NCI-H82 treated with DMSO at 0.1 percent for 48 hours (cell line): ENCODE results near the gene LPCAT3.

Source experiments
- DNase-seq: peaks from one replicate; lab custom pipeline; 2025; ENCODE audit not compliant: unreplicated experiment; lab: John Stamatoyannopoulos, UW

LPCAT3 gene

DNA sequence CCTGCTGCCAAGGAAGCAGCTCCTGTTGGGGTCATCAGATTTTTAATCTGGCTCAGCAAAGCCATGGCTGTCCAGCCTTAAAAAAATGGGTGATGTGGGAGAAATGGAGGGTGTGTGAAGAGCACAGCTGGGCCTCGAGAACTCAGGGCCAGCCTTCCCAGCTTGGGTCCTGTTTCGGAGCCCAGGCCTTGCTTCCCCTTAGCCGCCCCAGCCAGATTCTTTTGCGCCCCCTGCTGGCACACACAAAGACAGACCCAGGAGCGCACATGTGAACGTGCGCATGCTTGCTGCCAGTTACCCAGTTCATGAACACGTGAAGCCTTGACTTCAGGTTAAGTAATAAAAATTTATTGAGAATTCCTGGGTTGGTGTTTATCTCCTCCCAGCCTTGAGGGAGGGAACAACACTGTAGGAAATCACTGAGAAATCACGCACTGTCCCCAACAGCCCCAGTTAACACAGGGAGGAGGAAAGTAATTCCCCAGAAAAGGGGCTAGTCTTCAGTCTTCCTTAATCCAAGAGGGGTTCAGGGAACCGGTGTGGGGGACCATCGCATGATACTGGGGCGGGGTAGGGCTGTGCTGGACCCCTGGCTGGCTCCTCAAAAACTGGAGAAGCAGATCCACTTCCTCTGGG lies 53.1 kb downstream of the LPCAT3 start:
- peak; percentile 52 for DNase-seq

DNA sequence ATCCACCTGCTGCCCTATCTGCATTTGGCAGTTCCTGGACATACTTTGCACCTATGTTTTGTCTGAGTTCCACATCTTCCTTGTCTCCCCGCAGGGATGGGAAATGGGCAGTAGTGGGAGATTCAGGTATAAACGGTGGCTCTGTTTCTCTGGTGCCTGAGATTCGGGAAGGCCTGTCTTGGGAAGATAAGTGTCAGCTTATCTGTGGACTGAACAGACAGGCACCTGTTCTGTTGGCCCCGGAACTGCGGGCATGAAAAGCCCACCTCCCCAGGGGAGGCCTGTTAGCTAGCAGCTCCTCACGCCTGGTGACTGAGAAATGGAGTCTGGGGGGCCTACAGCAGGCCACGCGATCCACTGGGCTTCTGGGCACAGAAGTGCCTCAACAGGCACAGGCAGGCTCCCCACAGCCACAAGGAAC lies 53.7 kb downstream of the LPCAT3 start:
- no peak for DNase-seq

DNA sequence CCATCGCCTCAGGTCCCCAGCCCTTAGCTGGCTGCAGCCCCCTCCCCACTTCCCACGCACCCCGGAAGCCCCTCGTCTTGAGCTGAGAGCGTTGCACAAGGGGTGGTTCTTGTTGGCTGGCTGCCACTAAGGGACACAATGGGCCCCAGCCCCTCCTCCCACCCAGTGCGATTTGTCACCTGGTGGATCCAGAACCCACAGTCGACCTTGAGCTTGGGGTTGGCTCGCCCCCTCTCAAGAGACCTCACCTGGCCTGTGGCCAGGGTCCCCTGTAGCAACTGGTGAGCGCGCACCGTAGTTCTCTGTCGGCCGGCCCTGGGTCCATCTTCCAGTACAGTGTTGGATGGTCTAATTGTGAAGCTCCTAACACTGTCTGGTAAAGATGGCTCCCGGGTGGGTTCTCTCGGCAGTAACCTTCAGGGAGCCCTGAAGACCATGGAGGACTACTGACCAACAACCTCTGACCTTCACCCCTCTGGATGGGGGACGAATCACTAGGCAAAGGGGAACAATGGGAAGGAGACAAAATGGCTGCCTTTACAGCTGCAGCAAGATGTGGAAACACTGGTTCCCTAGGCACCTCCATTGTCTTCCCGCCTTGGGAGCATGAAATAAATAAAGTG lies 54.4 kb downstream of the LPCAT3 start:
- no peak for DNase-seq

DNA sequence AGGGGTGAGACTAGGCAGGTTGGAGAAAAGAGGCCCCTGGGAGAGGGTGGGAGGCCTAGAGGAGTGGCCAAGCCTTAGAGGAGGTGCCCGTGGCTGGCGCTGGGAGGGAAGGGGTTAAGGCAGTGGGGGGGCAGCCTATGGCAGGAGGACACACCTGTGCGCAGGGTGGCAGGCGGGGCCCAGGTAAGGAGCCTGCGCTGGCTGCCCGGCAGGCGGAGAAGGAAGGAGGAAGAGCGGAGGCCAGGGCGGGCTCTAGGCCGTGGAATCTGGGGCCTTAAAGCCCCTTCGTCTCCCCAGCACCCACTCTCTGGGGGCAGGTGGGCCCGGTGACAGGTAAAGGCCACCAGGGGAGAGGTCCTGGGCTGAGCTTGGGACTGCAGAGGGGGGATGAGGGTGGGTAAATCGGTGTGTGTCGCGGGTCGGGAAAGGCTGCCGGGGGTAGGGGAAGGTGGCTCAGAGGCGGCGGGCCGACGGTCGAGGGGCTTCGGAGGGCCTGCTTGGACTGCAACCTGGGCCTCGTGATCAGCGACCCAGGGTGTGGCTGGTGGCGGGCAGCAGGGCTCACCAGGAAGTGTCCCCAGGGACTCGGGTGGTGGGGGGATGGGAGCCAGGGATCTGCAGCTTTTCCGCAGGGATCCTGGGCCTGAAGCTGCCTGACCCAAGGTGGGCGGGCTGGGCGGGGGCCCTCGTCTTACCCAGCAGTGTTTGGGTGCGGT lies 55.1 kb downstream of the LPCAT3 start:
- no peak for DNase-seq

DNA sequence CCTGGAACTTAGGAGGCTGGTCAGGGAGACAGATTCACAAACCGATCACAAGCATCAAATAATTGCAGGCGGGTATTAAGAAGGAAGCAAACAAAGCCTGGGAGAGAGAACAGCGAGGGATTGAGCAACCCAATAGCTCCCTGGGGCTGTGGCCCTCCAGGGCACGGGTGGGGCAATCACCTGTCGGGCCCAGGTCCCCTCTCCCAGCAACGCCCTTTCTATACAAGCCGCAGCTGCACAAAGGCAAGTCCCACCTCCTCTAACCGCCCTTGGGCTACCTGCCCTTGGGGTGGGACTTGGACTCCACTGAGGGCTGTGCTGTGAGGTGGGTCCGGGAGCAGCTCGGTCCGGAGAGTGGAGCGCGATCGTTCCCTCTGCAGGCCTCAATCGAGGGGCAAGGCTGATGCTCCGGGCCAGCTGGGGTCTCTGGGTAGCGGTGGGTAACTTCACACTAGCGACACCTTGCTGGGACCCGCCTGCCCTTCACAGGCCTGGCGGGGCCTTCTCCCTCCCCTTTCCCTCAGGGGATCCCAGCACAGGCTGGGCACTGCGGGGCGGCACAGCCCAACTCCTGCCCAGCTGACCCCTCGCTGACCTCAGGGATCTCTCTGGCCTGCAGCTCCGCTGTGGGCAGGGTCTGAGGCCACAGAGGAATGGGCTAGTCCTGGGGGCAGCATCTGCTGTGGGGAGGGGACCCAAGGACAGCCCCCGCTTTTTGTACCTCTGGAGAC lies 55.8 kb downstream of the LPCAT3 start:
- DNase-seq: no peak

DNA sequence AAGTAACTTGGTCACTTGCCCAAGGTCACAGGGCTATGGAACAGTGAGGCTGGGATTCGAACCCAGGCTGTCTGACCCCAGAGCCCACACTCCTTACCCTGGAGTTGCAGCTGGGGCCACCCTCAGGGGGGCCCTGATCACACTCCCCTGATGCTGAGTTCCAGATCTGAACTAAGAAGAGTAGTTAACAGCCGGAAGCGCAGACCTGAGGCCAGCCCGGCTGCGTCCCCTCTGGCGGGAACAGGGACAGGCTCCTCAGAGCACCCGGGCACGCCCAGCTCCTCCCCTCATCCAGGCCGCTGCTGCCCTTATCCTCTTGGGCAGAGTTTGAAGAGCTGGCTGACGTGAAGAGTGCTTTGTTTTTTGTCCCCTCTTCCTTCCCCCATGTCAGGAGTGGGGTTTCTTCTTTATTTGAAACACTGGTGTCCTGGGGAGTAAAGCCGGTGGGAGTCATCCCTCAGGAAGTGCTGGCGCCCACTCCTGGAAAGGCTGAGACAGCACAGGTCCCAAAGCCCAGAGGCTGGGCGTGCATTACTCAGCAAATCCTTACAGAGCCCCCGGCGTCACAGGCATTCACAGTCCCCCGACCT lies 56.5 kb downstream of the LPCAT3 start:
- DNase-seq: peak; percentile 45

DNA sequence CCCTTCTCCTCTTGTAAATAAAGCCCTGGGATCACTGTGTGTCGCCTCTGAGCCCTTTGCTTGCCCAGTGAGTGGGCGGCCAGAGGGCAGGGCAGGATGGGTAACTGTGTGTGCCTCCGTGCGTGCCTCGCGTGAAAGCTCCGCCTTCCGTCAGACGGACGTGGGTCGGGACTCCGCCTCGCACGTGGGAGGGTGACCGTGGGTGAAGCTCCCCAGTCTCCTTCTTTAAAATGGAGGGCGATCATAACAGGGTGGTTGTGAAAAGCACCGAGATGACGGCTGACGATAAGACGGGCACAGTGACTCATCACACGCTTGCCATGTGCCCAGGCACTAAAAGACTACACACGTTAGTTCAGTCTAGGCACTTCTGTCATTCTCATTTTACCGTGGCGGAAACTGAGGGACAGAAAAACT lies 57.0 kb downstream of the LPCAT3 start:
- DNase-seq: no peak

DNA sequence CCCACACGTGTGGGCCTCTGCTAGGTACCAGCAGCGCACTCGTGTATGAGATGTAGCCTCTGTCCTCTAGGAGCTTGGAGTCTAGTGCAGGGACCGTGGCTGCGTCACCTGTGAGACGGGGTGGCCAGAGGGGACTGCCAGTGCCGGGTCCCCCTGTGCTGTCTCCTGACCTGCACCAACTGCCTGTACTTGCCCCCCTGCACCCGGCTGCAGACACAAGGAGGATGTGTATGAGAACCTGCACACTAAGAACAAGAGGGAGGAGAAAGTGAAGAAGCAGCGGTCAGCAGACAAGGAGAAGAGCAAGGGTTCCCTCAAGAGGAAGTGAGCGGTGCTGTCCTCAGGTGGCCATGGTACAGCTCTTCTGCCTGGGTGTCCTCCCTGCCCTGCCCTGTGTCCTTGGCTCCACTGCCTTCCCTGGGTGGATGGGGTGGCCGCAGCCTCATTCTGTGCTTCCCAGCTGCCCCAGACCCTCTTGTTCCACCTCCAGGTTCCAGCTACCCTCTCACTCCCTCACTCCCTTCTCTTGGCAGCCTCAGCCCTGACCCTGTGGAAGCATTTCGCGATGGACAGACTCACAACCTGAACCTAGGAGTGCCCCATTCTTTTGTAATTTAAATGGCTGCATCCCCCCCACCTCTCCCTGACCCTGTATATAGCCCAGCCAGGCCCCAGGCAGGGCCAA lies 57.5 kb downstream of the LPCAT3 start:
- no peak for DNase-seq

DNA sequence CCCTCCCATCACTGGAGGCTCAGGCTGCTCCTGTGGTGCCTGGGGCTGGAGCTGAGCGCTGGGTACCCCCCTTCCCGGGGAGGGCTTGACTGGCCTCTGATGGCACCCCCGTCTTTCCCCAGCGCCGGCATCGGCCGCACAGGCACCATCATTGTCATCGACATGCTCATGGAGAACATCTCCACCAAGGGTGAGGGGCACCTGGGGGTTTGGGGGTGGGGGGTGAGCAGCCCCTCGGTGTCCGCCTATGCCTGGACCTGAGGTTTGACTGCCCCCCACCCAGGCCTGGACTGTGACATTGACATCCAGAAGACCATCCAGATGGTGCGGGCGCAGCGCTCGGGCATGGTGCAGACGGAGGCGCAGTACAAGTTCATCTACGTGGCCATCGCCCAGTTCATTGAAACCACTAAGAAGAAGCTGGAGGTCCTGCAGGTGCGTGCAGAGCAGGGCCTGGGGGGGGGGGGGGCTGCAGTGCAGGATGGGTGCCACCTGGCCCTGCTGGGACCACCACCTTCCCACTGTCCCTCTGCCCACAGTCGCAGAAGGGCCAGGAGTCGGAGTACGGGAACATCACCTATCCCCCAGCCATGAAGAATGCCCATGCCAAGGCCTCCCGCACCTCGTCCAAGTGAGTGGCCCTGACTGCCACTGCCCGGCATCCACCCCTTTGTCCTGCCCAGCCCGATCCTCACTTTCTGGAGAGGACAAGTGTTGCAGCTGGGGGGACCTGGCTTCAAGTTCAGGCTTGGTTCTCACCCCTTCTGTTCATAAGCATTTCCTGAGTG lies 58.3 kb downstream of the LPCAT3 start:
- no peak for DNase-seq

DNA sequence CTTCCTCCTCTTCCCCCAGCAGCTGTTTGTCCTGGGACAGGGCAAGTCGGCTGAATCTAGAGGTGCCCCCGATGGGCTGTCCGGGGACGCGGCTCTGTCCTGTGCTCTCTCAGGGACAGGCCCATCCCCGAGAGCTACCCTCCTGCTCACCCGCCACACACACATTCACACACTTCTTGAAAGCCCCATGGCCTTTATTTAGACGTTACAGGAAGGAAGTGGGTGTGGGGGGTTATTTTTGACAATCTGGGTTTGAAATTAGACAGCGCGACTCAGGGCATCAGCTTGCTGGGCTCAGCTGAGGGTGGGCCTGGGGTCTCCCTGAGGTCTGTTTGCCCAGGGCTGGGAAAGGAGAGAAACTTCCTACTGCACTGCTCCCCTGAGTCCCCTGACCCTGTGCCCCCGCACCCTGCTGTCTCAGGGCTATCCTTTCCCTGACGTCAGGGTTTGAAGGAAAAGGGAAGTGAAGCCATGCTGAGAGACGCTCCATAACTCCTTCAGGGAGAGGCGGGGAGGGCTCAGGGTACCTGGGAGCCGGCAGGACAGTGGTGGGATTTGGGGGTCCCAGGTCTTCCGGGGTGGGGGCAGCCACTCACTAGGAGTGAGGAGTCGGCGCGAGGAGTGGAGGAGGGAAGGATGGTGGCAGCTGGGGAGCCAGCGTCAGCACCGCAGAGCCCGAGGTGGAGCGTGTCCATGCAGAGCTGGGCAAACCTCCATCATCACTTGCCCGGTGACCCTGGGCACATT lies 59.0 kb downstream of the LPCAT3 start:
- no peak for DNase-seq

DNA sequence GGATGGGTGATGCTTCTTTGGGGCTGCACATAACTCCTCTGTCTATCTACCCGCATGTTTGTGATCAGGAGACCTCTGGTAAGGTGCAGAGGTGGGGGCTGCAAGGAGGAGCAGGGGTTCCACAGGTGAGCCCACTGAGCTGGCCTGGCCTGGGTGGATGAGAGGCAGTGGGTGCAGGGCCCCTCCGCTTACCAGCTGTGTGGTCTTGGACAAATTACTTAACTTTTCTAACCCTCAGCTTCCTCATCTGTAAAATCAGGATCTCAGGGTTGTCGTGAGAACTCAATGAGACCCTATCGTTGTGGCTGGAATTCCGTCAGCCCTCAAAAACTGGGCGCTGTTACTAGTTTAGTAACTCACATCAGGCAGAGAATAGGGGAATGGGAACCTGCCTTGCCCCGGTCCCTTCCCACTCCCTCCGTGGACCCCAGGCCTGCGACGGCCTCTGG lies 59.6 kb downstream of the LPCAT3 start:
- DNase-seq: no peak

DNA sequence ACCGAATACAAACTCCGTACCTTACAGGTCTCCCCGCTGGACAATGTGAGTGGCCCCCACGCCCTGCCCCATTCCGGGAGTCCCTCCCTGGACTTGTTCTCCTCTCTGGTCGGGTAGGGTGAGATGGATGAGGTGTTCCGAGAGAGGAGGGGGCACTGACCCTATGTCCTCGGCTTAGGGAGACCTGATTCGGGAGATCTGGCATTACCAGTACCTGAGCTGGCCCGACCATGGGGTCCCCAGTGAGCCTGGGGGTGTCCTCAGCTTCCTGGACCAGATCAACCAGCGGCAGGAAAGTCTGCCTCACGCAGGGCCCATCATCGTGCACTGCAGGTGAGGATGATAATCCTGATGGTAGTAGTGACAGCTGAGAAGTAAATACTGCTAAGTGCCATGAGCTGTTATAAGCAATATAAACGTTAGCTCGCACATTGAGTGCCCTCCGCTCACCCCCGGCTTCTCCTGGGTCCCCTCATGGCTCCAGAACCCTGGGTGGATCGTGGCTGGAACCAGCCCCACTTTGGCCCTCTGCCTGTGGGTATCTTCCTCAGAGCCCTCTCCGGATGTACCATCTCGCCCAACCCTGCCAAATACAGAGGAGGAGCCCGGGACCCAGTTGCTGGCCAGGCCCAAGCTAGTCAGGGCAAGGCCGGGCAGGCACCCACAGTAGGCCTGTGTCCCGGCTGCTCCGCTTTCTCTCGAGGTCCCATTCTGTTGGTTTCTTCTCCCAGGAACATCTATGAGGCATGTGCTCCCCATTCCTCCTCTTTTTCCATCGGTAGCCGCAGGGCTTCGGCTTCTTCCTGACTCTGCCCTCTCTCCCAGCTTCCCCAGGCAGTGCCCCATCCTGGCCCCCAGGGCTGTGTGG lies 60.3 kb downstream of the LPCAT3 start:
- no peak for DNase-seq

DNA sequence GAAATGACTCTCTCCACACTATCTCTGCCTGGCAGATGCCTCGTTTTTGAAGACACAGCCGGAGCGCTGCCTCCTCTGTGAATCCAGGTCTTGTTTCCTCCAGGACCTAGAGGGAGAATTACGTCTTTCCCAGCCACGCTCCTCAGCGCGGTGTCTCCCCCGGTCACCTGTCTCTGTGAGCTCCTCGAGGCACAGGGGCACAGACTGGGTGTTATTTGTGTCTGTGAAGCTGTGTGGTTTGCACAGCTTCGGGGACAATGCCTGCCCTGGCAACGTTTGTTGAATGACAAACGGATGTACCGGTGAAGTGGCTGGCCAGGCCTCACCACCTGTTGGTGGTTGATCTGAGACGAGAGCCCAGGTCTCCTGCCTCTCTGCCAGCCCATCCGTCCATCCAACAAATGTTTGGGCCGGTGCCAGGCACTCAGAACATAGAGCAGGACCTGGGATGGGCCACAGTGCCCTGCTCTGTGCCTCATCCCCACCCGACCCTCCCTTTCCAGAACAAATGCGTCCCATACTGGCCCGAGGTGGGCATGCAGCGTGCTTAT lies 61.0 kb downstream of the LPCAT3 start:
- no peak for DNase-seq

DNA sequence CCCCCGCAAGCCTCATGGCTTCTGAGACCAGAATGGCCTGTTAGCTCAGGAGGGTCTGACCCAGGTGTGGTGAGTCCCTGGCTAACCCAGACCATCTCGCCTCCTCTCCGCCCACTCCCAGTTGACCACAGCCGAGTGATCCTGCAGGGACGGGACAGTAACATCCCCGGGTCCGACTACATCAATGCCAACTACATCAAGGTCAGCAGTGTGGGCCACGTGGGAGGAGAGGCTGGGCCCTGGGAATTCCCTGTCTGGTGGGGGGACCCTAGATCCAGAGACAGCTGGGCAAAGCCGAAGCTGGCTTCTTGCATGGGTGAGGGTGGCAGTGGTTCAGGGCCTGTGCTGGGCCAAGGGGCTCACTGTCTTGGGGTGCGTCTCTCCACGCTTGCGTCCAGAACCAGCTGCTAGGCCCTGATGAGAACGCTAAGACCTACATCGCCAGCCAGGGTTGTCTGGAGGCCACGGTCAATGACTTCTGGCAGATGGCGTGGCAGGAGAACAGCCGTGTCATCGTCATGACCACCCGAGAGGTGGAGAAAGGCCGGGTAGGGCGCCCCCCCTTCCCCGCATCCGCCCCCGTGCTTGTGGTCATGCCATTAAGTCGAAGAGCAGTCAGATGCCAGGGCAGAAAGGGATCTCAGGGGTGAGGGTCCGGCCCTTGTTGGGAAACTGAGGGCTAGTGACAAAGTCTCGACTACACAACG lies 62.1 kb downstream of the LPCAT3 start:
- DNase-seq: no peak

DNA sequence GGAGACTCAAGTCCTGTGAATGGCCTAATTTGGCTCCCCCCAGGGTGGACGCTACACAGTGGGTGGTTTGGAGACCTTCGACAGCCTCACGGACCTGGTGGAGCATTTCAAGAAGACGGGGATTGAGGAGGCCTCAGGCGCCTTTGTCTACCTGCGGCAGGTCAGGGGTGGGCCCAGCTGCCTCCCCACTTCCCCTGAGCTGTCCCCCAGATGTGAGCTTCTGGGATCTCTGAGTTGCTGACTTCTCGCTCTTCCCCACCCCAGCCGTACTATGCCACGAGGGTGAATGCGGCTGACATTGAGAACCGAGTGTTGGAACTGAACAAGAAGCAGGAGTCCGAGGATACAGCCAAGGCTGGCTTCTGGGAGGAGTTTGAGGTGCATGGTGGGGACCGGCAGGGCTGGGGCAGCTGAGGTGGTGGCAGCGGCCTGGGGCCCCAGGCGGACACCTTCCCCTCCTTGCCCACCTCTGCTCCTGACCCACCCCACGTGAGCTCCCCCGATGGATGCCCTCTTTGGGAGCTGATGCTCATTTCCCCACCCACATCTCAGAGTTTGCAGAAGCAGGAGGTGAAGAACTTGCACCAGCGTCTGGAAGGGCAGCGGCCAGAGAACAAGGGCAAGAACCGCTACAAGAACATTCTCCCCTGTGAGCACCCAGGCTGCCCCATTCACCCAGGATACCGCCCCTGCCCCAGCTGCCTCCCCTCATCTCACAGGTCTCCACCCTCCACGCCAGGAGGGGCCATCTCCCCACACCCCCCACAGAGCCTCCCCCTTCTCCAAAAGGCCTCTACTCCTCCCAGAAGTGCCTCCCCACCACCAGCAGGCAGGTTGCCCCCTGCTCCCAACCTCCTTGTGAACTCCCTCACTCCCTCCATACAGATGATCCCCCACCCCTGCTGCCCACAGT lies 62.9 kb downstream of the LPCAT3 start:
- no peak for DNase-seq
